ENCODE results near the gene FEM1B. TPM values are rescaled to one million over a fixed set of nuclear protein-coding genes. Genes with fewer than 3 reads are reported as not detected.

FEM1B gene
- total and polyA plus RNA-seq, 7 donors, result 23.5 to 188 (median 69.3) TPM

DNA sequence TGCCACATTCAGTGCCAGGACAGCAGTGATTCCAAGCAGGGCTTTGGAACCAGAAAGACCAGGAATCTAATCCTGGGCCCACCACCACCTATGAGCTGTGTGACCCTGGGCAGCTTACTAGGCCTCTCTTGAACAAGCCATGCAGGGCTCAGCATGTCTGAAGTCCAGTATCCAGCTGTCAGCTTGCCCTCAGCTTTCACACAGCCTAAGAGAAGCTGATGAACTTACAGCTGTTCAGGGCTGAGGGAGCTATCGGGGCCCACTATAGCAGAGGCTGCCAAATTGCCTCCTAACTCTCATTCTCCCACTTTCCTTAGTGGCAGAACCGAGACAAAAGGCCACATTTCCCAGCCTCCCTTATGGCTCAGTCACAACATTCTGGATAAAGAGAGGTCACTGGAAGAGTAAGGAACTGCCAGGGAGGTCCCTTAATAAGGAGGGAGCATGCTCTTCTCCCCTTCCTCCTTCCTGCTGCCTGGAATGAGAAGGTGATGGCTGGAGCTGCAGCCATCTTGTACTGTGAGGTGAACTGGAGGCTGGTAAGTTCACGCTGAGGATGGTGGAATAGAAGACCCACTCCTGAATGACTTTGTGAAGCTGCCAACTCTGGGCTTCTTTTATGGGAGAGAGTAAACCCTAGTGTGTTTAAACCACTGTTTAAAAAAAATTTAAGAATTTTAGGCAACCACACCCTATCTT is 34.5 kb downstream of the FEM1B start:
- Histone ChIP-seq H3K27me3 (ENCODE audit: insufficient read depth in 3 of 3, low read length in 2 of 3) (peaks cover 0 to 2% (median 0%) of the 10 kb centered on the region in 3 donors), H3K9me3 (no peaks in the 10 kb centered on the region), H3K27ac (no peak overlapping the region), H3K4me1 (peaks cover 12% of the 10 kb centered on the region), H3K4me3 (no peak overlapping the region), H3K36me3 (ENCODE audit: insufficient read depth in 1 of 2, low read depth in 1 of 2) (no peaks in the 10 kb centered on the region)
- intact Hi-C loops (cut with DNase I), result loop anchor here in 1 of 2 donors (5.0 kb wide), 1 partner anchor 365 kb away; no protein-coding TSS in a partner anchor
- TF ChIP-seq, protein P1, sequence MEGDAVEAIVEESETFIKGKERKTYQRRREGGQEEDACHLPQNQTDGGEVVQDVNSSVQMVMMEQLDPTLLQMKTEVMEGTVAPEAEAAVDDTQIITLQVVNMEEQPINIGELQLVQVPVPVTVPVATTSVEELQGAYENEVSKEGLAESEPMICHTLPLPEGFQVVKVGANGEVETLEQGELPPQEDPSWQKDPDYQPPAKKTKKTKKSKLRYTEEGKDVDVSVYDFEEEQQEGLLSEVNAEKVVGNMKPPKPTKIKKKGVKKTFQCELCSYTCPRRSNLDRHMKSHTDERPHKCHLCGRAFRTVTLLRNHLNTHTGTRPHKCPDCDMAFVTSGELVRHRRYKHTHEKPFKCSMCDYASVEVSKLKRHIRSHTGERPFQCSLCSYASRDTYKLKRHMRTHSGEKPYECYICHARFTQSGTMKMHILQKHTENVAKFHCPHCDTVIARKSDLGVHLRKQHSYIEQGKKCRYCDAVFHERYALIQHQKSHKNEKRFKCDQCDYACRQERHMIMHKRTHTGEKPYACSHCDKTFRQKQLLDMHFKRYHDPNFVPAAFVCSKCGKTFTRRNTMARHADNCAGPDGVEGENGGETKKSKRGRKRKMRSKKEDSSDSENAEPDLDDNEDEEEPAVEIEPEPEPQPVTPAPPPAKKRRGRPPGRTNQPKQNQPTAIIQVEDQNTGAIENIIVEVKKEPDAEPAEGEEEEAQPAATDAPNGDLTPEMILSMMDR (IDR thresholded peaks at IDR 0.05), result no peak
- 84 to 88% (median 86%) methylated on average over 3 of the region's 3 CpGs for WGBS, 3 donors
- ATAC-seq (no peak), DNase-seq (no peak)

- H3K27ac ChIP-seq, result no peak overlapping the region
- no peak for DNase-seq
- no peaks in the 10 kb centered on the region for H3K9me3 ChIP-seq
- H3K4me1 ChIP-seq, result peaks cover 12% of the 10 kb centered on the region
- 87 to 95% (median 90%) methylated on average over 18 of the region's 18 CpGs for WGBS, 3 donors
- no peaks in the 10 kb centered on the region for H3K36me3 ChIP-seq (ENCODE audit: insufficient read depth in 1 of 2, low read depth in 1 of 2)
- no peak overlapping the region for H3K4me3 ChIP-seq
- H3K27me3 ChIP-seq (ENCODE audit: insufficient read depth in 3 of 3, low read length in 2 of 3), result peaks cover 0 to 2% (median 0%) of the 10 kb centered on the region in 3 donors
- ATAC-seq, result no peak
- TF ChIP-seq, protein P1 (IDR thresholded peaks at IDR 0.05), result no peak
- intact Hi-C loops (cut with DNase I), result loop anchor here in 1 of 2 donors (5.0 kb wide), 1 partner anchor 365 kb away; no protein-coding TSS in a partner anchor
Observed at GRCh38 chr15:68312701-68313204, 35.2 kb downstream of the FEM1B start.

DNA sequence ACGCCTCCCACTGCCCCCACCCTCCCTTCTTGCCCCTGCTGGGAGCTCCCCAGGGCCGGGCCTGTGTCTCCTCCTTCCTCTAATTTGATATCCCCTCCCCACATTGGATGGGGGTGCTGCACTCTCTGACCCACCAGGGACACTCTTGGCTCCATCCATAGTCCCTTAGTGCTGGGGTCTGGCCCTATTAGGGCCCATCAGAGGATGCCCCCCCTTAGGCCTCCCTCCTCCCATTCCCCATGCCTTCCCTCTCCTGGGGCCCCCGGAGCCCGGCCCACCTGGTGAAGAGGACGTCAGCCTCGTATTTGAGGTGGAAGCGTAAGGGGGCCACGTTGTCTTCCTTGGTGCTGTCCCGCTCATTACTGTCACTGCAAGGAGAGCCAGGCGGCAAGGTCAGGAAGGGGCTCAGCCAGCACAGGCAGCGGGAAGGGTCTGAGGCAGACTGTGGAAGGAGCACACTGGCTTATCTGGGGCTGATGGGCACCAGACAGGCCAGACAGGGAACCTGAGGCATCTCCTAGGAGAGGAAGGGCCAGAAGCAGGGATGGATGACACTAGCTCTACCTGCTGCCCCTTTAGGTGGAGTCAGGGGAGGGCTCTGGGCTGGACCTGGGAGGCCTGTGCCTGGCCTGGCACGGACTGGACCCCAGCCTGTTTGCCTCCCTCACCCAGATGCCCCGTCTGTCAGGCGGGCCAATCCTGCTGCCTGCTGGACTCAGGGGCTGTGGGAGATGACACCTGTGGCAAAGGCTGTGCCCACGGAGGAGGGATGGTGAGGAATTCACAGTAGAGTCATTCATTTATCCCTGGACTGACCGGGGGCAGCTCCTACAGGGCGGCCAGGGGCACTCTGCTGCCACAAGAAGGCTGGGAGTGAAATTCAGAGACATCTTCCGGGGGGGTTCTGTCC is 36.2 kb downstream of the FEM1B start:
- H3K4me3 ChIP-seq, result no peak overlapping the region
- peaks cover 12% of the 10 kb centered on the region for H3K4me1 ChIP-seq
- no peak overlapping the region for H3K27ac ChIP-seq
- H3K27me3 ChIP-seq (ENCODE audit: insufficient read depth in 3 of 3, low read length in 2 of 3), result peaks cover 0 to 2% (median 0%) of the 10 kb centered on the region in 3 donors
- TF ChIP-seq, protein P1 (IDR thresholded peaks at IDR 0.05), result no peak
- intact Hi-C loops (cut with DNase I), result loop anchor here in 1 of 2 donors (5.0 kb wide), 1 partner anchor 364 kb away; no protein-coding TSS in a partner anchor
- no peaks in the 10 kb centered on the region for H3K36me3 ChIP-seq (ENCODE audit: insufficient read depth in 1 of 2, low read depth in 1 of 2)
- DNase-seq (no peak), ATAC-seq (no peak)
- 88 to 94% (median 93%) methylated on average over 17 to 18 of the region's 18 CpGs for WGBS, 3 donors
- no peaks in the 10 kb centered on the region for H3K9me3 ChIP-seq

GRCh38 chr15:68314563-68314962 is 37.0 kb downstream of the FEM1B start:
- DNase-seq (no peak), ATAC-seq (no peak)
- 73 to 75% (median 74%) methylated on average over 11 of the region's 11 CpGs for WGBS, 3 donors
- Histone ChIP-seq H3K27me3 (ENCODE audit: insufficient read depth in 3 of 3, low read length in 2 of 3) (peaks cover 0 to 2% (median 0%) of the 10 kb centered on the region in 3 donors), H3K9me3 (no peaks in the 10 kb centered on the region), H3K36me3 (ENCODE audit: insufficient read depth in 1 of 2, low read depth in 1 of 2) (no peaks in the 10 kb centered on the region), H3K4me1 (peaks cover 12% of the 10 kb centered on the region), H3K4me3 (no peak overlapping the region), H3K27ac (no peak overlapping the region)
- intact Hi-C loops (cut with DNase I), result loop anchor here in 1 of 2 donors (5.0 kb wide), 1 partner anchor 363 kb away; no protein-coding TSS in a partner anchor
- TF ChIP-seq, protein P1 (IDR thresholded peaks at IDR 0.05), result no peak
